A375 (cell line): ENCODE measurements around the gene CCDC172. TPM values are rescaled to one million over a fixed set of nuclear protein-coding genes. Genes with fewer than 3 reads are reported as not detected.

Experiments
- small RNA-seq: library from RNA; depleted of rRNA; stranded (forward); fragments of <200 nt; gene quantifications from one replicate; pipeline ENCODE3, GENCODE V24; 2014
- total RNA-seq: library from RNA; depleted of rRNA; stranded (reverse); fragments of >200 nt; shearing (Covaris generic); gene quantifications from 2 replicates; pipeline ENCODE4 v1.2.3, GENCODE V29; 2014; rRNA removed

The CCDC172 gene, protein sequence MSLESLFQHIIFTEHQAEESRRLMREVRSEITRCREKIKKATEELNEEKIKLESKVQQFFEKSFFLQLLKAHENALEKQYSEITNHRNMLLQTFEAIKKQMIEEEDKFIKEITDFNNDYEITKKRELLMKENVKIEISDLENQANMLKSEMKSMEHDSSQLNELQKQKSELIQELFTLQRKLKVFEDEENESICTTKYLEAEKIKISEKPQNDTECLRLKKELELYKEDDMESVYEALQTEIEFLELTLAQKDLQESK
- not detected in 2 replicates for total RNA-seq

DNA sequence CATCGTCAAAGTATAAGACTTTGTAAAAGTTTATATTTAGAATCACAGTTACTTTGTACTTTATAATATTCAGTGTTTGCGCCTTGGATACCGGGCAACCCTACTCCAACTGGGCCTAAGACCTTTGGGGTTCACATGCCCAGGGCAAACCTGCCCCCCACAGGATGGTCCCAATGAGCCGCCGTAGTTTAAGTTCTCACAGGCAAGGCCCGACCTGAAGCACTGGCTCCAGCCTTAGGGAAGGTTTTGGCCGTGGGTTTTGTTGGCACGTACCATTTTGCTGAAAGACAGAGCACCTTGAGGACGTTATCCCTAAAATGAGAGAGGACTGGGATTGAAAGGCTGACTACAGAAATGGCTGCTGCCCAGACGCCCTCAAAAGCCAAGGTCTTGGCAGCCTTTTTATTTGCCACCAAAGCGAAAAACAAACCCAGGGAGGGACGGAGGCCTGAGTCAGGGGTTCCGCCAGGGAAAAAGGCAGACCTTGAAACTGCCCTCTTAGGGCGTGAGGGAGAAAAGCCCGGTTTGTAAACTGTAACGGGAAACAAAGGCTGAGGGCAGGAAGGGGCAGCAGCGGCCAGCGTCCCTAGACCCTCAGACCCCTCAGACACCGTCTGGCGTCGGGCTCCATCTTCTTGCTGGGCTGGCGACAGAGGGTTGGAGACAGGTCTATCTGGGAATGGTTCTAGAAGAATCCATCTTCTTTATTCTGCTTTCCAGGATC lies at the start of gene CCDC172:
Gene CCDC172 (plus strand): TSS at position 222 of the 724 bp plus-strand sequence. CDS start 564 bp downstream, outside the sequence.

DNA sequence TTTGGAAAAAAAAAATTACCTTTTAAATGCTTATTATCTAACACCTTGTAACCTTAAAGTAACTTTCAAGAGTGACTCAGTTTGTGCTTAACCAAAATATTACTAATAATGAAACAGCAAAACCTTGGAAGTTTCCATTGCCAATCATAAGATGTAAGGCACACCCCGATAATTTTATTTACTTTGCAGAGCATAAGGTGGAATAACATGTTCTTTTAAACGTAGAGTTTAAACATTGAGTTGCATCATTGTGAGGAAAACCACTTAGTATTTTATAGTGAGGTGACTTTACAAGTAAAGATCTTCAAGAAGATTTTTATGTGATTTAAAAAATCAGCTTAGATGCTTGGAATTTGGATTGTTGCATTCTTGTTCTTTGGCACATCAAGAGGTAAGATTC lies 103.4 kb downstream of the CCDC172 start, which contains the start of gene PNLIPRP3:
Gene PNLIPRP3 (plus strand): TSS at position 177 of the 400 bp plus-strand sequence. CDS start 166 bp downstream, at position 343.

Small RNA genes within 50 kb of the gene (small RNA-seq; reads per million reads assigned to genes)
- not detected for gene SNRPGP6

Other genes starting within 250 kb of the CCDC172 start
- gene GFRA1, start 51.2 kb upstream of the CCDC172 start, total RNA-seq: 0.34 and 0.58 TPM in 2 replicates
- gene PNLIPRP3, start 103.4 kb downstream of the CCDC172 start, total RNA-seq: 0.03 TPM in 1 of 2 replicates, not detected in the other
- not detected in 2 replicates for gene PNLIP, start 221.5 kb downstream of the CCDC172 start, total RNA-seq